Erythroblast (primary cell): Measurements from ENCODE around the gene SC5D.

ENCODE experiments used
- GATA1 ChIP-seq: IDR thresholded peaks from 2 replicates; pipeline ENCODE4 v1.6.1; 2011; ENCODE audit warnings: low read depth, mild to moderate bottlenecking, control low read depth, low read length, moderate library complexity
- POLR2A ChIP-seq: IDR thresholded peaks from 2 replicates; pipeline ENCODE4 v1.6.1; 2011; ENCODE audit warnings: mild to moderate bottlenecking, low read length

GRCh38 chr11:121268581-121268980 lies 24.0 kb upstream of the SC5D start:
- no peak for TF ChIP-seq GATA1
- no peak for TF ChIP-seq POLR2A
